T-helper 2 cell treated with Interferon-gamma antibody and Interleukin-4, amounts not matched to agents 100 ng/mL and 5 ng/mL, for 36 hours (primary cell): ENCODE data around the gene EIF2S3B. TPM values are rescaled to one million over a fixed set of nuclear protein-coding genes. Genes with fewer than 3 reads are reported as not detected.
"Not testable (repeated sequence)": the region's sequence is repeated elsewhere in the genome, so short reads cannot be mapped to it uniquely, and the experiment has no call there.

ENCODE experiments used
- intact Hi-C: fragments of 100-400 bp; cut with micrococcal nuclease; formaldehyde crosslinking; loops from one replicate; pipeline ENCODE4 v1.15.1; 2023
- total RNA-seq: library from RNA; stranded (reverse); gene quantifications from 2 replicates; pipeline ENCODE4 v1.2.3, GENCODE V29; 2022

EIF2S3B gene
- total RNA-seq = 0.25 and 1.0 TPM in 2 replicates

DNA sequence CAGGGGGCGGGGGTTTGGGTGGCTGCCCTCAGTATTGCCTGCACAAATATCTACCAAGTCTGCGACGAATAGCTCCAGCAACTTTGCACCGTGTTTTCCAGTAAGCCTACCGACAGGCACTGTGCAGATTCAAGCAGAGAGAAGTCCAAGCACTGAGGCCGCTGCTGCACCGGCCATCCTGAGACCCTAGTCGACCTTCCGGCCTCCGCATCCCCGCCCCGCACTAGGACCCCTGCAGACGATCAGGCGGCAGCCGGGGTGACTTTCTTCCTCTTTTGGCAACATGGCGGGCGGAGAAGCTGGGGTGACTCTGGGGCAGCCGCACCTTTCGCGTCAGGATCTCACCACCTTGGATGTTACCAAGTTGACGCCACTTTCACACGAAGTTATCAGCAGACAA, at the start of gene EIF2S3B:
EIF2S3B (plus strand) TSS at position 271 of the 400 bp plus-strand sequence; CDS start at position 284, 13 bp downstream.
- intact Hi-C loops = no loop called here

DNA sequence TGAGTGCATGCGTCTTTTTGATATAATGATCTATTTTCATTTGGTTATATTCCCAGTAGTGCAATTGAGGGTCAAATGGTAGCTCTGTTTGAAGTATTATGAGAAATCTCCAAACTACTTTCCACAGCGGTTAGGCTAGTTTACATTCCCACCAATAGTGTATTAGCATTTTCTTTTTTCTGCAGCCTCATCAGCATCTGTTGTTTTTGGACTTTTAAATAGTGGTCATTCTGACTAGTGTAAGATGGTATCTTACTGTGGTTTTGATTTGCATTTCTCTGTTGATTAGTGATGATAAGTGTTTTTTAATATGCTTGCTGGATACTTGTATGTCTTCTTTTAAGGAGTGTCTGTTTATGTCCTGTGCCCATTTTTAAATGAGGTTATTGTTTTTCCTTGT, 48.8 kb upstream of the EIF2S3B start:
- intact Hi-C loops = no loop called here

DNA sequence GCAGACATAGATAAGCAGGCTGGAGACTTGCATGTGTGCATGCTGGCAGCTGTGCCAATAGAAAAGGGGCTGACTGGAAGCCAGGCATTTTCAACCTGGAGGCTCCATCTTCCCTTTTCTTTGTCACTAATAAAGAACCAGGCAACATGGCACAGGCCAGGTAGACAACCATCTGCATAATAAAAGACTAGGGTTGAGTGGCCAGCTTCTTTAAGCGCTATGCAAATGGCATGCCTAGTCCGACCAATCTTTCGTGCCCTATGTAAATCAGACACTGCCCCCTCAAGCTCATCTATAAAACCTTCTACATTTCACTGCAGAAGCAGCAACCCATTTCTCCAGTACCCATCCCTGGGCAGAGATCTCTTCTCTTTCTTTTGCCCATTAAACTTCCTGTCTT, 47.9 kb upstream of the EIF2S3B start:
- intact Hi-C loops = no loop called here

DNA sequence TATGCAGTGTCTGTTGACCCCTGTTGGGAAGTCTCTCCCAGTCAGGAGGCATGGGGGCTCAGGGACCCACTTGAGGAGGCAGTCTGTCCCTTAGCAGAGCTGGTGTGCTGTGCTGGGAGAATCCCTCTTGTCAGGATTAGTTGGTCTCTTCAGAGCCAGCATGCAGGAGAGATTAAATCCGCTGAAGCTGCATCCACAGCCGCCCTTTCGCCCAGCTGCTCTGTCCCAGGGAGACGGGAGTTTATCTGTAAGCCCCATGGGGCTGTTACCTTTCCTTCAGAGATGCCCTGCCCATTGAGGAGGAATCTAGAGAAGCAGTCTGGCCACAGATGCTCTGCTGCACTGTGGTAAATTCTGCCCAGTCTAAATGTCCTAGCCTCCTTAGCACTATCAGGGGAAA, 39.4 kb upstream of the EIF2S3B start:
- intact Hi-C loops = no loop called here

DNA sequence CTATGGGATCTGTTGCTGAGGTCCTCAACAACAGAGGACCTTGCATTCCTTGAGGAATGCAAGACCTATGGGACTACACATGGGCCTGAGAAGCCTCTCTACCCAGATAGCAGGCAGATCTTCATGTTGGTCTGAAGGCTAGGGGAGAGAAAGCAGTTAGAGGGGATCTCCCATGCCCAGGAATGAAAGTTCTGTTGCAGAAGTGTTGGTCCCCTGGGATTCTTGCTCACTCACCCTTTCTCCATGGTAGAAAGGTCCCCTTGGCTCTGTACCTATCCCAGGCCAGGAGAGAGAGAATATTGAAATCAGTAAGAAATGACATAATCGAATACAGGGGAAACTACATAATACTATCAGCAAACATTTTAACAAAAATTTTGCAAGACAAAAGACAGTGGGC, 36.0 kb upstream of the EIF2S3B start:
- intact Hi-C loops = no loop called here

DNA sequence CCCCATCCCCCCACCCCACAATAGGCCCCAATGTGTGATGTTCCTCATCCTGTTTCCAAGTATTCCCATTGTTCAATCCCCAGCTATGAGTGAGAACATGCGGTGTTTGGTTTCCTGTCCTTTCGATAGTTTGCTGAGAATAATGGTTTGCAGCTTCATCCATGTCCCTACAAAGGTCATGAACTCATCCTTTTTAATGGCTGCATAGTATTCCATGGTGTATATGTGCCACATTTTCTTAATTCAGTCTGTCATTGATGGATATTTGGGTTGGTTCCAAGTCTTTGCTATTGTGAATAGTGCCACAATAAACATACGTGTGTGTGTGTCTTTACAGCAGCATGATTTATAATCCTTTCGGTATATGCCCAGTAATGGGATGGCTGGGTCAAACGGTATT, 32.9 kb upstream of the EIF2S3B start:
- intact Hi-C loops = not testable (repeated sequence)

DNA sequence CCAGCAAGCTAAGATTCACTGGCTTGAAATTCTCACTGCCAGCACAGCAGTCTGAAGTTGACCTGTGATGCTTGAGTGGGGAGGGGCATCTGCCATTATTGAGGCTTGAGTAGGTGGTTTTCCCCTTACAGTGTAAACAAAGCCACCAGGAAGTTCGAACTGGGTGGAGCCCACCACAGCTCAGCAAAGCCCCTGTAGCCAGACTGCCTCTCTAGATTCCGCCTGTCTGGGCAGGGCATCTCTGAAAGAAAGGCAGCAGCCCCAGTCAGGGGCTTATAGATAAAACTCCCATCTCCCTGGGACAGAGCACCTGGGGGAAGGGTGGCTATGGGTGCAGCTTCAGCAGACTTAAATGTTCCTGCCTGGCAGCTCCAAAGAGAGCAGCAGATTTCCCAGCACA, 23.8 kb upstream of the EIF2S3B start:
- intact Hi-C loops = not testable (repeated sequence)

DNA sequence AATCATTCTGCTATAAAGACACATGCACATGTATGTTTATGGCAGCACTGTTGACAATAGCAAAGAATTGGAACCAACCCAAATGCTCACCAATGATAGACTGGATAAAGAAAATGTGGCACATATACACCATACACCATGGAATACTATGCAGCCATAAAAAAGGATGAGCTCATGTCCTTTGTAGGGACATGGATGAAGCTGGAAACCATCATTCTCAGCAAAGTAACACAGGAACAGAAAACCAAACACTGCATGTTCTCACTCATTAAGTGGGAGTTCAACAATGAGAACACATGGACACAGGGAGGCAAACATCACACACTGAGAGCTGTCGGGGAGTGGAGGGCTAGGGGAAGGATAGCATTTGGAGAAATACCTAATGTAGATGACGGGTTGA, 18.4 kb upstream of the EIF2S3B start:
- intact Hi-C loops = not testable (repeated sequence)

DNA sequence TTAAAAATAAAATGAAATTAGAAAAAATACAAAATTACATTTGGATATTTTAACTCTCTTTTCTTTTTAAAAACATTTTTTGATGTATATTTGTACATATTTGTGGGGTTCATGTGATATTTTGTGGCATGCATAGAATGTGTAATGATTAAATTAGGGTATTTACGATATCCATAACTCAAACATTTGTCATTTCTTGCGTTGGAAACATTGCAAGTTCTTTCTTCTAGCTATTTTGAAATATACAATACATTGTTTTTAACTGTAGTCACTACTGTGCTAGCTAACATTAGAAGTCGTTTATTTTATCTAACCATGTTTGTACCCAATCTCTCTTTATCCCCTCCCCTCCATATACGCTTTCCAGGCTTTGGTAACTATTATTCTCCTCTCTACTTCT, 13.9 kb upstream of the EIF2S3B start:
- intact Hi-C loops = no loop called here

DNA sequence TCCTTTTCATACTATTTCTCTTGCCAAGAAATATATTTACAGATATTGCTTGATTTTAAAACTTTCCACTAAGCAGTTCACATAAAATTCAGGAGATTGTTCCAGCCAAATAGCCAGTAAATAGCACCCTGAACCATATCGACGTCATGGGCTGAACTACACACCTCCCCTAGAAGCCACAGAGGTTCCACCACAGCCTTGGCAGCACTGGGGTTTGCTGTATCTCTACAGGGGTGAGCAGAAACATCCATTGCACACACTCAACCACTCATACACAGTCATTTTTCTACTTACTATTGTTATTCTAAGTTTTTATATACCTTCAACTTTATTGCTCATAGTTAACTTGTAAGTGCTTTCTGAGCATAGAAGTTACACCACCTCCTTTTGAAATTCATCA, 8.1 kb upstream of the EIF2S3B start:
- intact Hi-C loops = no loop called here

DNA sequence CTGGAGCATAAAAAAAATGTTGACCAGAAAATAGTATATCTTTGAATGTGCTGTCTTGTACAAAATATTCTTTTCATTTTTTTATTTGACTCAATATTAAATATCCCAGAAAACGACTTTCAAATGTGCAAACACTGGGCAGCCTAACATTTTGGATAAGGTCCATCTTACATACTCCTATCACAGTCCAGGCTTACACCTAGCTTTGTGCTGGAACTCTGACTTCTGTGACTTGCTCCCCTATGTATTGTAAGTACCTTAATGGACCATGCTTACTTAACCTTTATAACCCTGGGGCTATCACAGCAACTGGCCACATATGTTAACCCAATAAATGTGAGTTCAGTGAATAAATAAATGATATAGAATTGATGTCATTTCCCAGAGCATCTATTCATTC, 7.6 kb upstream of the EIF2S3B start:
- intact Hi-C loops = no loop called here

DNA sequence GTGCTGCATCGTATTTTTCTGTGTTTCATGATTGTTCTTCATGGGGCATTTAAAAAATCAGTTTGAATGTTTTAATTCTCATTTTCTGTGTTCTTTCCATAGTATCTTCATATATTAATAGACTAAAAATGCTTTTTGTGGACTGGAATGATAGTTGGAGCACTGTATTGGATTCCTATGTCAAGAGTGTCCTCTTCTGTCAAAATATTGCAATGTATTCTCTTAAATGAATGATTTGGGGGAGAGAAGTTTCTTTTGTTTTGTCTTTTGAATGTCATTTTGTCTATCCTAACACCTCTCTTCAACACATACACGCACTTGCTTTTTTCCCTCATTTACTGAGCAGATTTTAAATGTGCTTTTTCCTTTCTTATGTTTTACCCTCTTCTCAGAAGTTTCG, 4.7 kb upstream of the EIF2S3B start:
- intact Hi-C loops = no loop called here

DNA sequence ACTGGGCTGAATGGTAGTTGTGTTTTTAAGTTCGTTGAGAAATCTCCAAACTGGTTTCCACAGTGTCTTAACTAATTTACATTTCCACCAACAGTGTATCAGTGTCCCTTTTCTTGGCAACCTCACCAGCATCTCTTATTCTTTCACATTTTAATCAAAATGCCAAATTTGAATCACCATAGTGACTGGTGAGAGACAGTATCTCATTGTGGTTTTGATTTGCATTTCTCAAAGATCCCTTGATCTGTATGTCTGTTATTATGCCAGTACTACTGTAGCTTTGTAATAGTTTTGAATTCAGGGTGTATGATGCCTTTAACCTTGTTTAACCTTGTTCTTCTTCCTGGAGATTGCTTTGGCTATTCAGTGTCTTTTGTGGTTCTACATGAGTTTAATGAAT, 2.2 kb upstream of the EIF2S3B start:
- intact Hi-C loops = no loop called here

DNA sequence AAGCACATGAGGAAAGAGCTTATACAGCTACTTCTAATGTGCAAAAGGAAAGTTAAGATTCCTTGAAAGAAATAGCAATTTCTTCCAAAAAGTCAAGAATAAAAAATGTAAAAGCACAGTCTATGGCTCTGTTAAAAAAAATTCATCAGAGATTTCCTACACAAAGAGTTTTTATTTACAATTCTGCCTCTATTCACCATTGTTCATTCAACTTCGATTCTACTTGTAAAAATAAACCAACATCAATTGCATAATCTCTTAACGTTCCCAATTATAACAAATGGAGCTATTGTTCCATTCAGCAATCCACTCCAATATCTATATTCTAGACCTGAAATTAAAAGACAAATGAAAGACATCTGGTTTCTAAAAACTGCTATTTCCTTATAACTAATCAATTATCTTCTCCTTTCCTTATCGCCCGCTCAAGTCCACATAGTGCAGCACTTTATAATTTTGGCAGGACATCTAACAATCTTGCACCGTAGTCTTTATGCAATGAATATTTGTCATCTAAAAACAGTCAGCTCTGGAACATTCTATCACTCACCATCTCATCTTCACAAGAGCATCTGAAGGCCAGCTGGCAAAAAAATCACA, 6.2 kb downstream of the EIF2S3B start:
- intact Hi-C loops = no loop called here

DNA sequence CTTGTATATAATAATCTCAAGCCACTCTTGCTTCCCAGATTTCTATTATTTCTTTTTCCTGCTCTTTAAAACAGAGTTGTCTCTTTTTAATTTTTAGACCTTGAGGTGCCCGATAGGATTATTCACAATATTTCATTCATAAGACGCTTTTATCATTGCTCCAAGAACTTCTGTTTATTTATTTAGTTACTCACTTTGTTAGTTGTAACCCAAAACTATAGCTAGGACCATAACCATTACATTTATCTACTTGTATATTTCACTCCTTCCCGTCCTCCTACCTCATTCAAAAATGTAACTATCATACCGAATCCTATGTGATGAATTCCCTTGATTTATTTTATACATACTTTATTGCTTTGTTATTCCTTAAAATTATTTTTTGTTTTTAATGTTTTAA, 7.1 kb downstream of the EIF2S3B start:
- intact Hi-C loops = no loop called here

DNA sequence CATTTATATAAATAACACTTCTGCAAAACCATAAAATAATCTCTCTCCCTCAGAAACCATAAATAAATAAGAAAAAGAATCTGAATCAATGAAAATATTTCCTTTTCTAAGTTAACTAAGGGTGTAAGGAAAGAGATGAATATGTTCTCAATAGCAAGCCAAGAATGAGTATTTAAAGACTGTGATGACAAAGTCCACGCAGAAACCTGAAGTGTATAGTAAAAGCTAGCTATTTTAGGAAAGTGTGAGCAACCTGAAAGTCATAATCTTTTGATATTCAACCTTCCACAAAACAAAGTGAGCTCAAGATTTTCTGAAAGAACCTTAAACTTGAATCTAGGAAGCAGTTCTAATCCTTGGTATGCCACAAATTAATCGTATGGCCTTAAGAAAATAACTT, 15.9 kb downstream of the EIF2S3B start:
- intact Hi-C loops = no loop called here

DNA sequence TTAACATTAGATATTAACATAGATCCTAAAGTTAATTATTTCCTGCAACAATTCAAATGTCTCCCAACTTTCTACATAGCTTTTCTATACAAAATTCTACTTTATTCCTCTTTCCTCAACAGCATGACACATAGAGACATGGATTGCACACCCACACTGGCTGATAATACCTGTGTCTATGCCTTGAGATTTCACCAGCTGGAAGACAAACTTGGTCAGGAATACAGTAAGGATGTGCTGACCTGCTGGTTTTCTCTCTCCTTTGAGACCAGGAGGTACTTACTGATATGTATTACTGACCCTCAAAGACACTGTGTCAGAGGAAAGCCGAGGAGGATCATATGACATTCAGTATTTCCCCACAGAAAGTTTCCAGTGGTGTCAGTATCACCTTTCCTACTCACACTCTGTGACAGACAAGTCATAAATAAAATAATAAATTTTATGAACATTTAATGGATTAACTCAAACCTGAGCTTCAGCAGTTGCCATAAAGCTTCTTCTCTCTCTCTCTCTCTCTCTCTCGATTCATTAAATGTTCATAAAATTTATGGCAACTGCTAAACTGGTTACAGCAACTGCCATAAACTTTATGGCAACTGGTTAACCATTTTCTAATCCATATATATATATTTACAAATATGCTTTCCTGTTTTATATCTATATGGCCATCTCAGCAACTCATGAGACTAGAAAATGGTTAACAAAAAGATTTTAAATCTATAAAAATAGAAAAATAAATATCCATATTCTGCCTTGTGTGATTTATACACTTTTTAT, 22.7 kb downstream of the EIF2S3B start:
- intact Hi-C loops = no loop called here

DNA sequence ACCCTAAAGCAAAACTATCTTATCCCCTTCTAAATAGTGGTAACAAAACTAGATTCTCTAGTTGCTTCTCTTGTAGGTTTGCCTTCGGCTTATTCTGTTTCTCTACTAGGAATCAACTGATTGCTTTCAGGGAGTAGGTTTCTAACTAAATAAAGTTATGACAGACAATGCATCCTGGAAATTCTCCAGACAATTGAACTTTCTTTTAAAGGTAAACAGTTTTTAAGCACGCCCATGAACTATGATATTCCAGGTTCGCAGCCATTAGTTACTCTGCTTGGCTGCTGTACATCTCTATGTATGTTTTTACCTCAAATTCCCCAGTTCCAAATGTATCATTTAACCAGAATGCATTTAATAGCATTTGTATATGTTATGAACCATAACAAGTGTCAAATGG, 23.9 kb downstream of the EIF2S3B start:
- intact Hi-C loops = no loop called here

DNA sequence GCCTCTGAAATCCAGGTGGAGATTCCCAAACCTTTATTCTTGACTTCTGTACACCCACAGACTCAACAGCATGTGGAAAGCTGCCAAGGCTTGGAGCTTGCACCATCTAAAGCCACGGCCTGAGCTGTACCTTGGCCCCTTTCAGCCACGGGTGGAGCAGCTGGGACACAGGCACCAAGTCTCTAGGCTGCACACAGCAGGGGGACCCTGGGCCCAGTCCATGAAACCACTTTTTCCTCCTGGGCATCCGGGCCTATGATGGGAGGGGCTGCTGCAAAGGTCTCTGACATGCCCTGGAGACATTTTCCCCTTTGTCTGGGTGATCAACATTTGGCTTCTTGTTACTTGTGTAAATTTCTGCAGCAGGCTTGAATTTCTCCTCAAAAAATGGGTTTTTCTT, 32.0 kb downstream of the EIF2S3B start:
- intact Hi-C loops = no loop called here

DNA sequence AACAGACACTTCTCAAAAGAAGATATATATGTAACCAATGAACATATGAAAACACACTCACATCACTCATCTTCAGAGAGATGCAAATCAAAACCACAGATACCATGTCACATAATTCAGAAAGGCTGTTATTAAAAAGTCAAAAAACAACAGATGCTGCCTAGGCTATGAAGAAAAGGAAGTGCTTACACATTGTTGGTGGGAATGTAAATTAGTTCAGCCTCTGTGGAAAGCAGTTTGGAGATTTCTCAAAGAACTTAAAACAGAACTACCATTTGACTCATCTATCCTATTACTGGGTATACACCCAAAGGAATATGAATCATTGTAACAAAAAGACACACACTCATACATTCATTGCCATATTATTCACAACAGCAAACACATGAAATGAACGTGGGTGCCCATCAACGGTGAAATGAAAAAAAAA, 35.1 kb downstream of the EIF2S3B start:
- intact Hi-C loops = no loop called here

DNA sequence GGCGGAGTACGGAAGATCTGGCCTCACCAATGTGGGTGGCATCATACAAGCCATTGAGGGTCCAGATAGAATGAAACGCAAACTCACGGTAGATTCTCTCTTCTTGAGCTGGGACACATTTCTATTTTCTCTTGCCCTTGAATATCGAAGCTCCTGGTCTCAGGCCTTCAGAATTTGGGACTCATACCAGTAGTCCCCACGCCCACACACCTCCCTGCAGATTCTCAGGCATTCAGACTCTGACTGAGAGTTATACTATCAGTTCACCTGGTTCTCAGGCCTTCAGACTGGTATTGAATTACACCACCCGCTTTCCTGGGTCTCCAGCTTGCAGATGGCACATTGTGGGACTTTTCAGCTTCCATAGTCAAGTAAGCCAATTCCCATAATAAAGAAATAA, 37.8 kb downstream of the EIF2S3B start:
- intact Hi-C loops = no loop called here

DNA sequence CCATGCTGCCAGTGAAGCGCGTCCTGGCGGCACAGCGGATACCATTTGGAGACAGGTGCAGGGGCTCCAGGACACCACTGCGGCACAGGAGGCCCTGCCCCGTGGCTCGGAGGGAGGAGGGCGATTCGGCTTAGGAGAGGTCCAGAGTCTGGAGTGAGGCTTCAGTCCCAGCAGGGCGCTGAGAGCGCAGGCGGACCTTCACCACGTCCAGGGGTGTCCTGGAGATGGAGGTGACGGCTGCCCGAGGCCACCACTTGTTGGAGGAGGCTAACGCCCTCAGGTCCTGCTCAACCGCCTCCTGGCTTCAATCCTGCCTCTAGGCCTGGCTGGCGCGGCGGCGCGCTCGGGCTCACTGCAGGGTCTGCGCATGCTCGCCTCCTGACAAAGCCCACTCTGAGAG, 45.7 kb downstream of the EIF2S3B start:
- intact Hi-C loops = no loop called here

DNA sequence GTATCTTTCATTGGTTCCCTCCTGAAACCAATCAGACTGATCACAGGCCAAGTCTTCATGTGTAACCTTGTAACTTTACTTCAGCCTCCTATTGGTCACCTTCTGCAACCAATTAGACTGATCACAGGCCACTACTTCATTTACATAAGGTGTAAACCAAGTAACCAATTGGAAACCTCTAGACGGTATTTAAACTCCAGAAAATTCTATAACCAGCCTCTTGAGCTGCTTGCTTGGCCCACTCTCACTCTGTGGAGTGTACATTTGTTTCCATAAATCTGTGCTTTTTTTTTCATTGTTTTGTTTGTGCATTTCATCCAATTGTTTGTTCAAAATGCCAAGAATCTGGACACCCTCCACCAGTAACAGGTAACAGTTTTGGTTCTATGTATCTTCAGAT, 47.5 kb downstream of the EIF2S3B start:
- intact Hi-C loops = no loop called here
